ENCODE measurements around the gene ZFP36L2. TPM values are rescaled to one million over a fixed set of nuclear protein-coding genes. Genes with fewer than 3 reads are reported as not detected.
A peak's percentile ranks its signal among the peaks of the same experiment; 100 is the strongest.

ZFP36L2 gene
- total RNA-seq, 1 experiment from 2014 or later: 10.6 TPM

DNA sequence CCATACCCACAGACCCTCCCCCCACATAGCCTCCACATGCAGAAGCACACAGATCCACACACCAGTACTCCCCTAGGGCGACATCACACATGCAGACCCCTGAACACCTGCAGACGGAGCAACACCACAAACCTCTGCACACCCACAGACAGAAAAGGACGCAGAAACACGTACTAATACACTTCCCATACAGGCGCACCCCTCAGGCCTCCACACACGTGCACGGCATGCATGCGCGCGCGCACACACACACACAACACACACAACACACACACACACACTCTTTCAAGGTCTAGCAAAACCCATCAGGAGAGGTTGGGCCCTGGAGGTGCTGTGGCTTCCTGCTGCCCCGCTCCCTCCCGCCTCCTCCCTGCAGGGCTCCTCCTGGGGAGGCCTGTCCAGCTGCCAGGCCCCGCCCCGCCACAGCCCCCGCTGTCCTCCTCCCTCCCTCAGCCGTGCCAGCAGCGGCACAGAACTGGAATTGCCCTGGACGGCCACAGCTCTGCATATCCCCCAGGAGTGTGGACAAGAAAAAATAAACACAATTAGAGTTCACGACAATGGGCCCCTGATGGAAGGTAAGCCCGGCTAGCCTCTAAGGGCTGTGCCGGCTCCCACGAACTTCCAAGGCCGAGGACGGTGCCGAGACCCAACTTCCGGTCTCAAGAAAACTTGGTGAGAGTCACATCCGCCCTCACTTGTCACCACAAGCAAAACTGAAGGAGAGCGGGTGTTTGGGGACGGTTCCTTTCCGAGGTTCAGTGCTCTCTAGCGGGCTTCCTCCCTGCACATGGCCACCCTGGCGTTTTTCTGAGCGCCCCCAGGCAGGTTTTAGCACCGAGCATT, 6.8 kb downstream of the ZFP36L2 start:
- Histone ChIP-seq H3K4me2 (ENCODE audit: low read depth, low read length, poor library complexity, severe bottlenecking) (peak overlapping the region; percentile 98), H2AFZ (ENCODE audit: low read length) (peak overlapping the region; percentile 84), H3K27ac (ENCODE audit: low read length) (peak overlapping the region; percentile 97), H3K4me1 (ENCODE audit: low read length) (peaks cover 65% of the 10 kb centered on the region), H3K4me3 (ENCODE audit: low read length) (peak overlapping the region; percentile 90), H3K9me3 (ENCODE audit: low read length) (no peaks in the 10 kb centered on the region), H3K79me2 (ENCODE audit: low read length) (peaks cover 28% of the 10 kb centered on the region), H3K9me2 (replicated peaks; ENCODE audit: insufficient read depth, low read length) (no peaks in the 10 kb centered on the region), H4K20me1 (ENCODE audit: insufficient read depth, low read depth, low read length) (peaks cover 20% of the 10 kb centered on the region), H3K27me3 (ENCODE audit: low read length) (no peaks in the 10 kb centered on the region), H3K36me3 (ENCODE audit: insufficient read depth, low read length) (peaks cover 17% of the 10 kb centered on the region), H3K9ac (ENCODE audit: low read length) (peak overlapping the region; percentile 98)
- DNase-seq: peak; percentile 94

DNA sequence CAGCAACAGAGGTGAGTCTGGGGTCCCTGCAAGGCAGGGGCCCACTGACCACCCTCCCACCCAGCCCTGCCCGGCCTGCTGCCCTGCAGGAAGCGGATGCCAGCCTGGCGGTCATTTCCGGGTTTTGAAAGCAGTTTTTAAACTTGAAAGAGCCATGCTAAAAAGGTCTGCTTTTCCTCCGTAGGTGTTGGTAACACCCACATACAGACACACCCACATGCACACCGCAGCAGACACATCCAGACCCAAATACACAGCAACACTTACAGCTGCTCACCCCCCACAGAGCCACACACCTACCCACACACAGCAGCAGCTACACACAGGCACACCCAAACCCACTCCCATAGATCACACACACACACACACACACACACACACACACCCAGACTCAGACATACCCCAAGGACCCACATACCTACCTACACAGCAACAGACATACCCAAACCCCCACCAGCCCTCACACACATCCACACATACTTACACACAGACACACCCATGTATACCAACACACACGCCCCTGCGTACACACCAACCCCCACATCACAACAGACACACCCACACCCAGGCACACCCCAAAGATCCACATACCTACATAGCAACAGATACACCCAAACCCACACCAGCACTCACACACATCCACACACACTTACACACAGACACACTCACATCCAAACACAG, 7.6 kb downstream of the ZFP36L2 start:
- H3K36me3 ChIP-seq (ENCODE audit: insufficient read depth, low read length): peaks cover 15% of the 10 kb centered on the region
- no peaks in the 10 kb centered on the region for H3K9me2 ChIP-seq (replicated peaks; ENCODE audit: insufficient read depth, low read length)
- H3K4me3 ChIP-seq (ENCODE audit: low read length): peak overlapping the region; percentile 90
- H3K27me3 ChIP-seq (ENCODE audit: low read length): no peaks in the 10 kb centered on the region
- H4K20me1 ChIP-seq (ENCODE audit: insufficient read depth, low read depth, low read length): peaks cover 17% of the 10 kb centered on the region
- H3K9me3 ChIP-seq (ENCODE audit: low read length): no peaks in the 10 kb centered on the region
- peak overlapping the region; percentile 98 for H3K9ac ChIP-seq (ENCODE audit: low read length)
- peak overlapping the region; percentile 10; the same call in 1 of the 2 replicates for H2AFZ ChIP-seq (ENCODE audit: low read length)
- H3K79me2 ChIP-seq (ENCODE audit: low read length): peaks cover 22% of the 10 kb centered on the region
- peak overlapping the region; percentile 98 for H3K4me2 ChIP-seq (ENCODE audit: low read depth, low read length, poor library complexity, severe bottlenecking)
- H3K27ac ChIP-seq (ENCODE audit: low read length): peak overlapping the region; percentile 97
- DNase-seq: peak; percentile 84
- peaks cover 62% of the 10 kb centered on the region for H3K4me1 ChIP-seq (ENCODE audit: low read length)

DNA sequence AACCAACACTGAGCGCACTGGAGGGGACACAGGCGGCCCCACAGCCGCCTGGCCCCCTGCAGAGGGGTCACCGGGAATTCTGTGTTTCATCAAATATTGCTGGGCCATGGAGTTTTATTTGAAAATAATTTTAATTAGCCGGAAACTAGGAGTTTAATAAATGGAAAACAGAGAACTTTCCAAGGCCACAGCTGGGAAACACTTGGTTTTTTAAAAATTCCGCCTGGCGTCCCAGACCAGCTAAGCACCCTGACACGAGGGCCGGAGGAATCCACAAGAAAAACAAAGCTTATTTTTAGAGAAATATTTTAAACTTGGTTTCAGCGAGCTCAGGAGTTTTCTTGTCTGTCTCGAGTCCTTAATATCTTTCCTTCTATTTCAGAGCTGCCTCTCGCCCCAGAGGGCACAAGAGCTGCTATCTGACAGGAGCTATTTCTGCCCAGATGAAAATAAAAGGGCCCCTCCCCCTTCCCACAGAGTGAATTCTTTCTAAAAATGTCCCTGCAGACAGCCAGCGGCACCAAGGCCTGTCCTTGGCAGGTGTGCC, 8.2 kb downstream of the ZFP36L2 start:
- H3K9me3 ChIP-seq (ENCODE audit: low read length): no peaks in the 10 kb centered on the region
- DNase-seq: no peak
- peaks cover 56% of the 10 kb centered on the region for H3K4me1 ChIP-seq (ENCODE audit: low read length)
- peak overlapping the region; percentile 90 for H3K4me3 ChIP-seq (ENCODE audit: low read length)
- H3K27ac ChIP-seq (ENCODE audit: low read length): peak overlapping the region; percentile 97
- peak overlapping the region; percentile 98 for H3K4me2 ChIP-seq (ENCODE audit: low read depth, low read length, poor library complexity, severe bottlenecking)
- H3K36me3 ChIP-seq (ENCODE audit: insufficient read depth, low read length): peaks cover 9% of the 10 kb centered on the region; the same call in 1 of the 2 replicates
- H3K79me2 ChIP-seq (ENCODE audit: low read length): peaks cover 16% of the 10 kb centered on the region
- H2AFZ ChIP-seq (ENCODE audit: low read length): no peak overlapping the region
- no peaks in the 10 kb centered on the region for H3K9me2 ChIP-seq (replicated peaks; ENCODE audit: insufficient read depth, low read length)
- H3K27me3 ChIP-seq (ENCODE audit: low read length): no peaks in the 10 kb centered on the region
- H4K20me1 ChIP-seq (ENCODE audit: insufficient read depth, low read depth, low read length): peaks cover 11% of the 10 kb centered on the region; the same call in 1 of the 2 replicates
- H3K9ac ChIP-seq (ENCODE audit: low read length): peak overlapping the region; percentile 98

DNA sequence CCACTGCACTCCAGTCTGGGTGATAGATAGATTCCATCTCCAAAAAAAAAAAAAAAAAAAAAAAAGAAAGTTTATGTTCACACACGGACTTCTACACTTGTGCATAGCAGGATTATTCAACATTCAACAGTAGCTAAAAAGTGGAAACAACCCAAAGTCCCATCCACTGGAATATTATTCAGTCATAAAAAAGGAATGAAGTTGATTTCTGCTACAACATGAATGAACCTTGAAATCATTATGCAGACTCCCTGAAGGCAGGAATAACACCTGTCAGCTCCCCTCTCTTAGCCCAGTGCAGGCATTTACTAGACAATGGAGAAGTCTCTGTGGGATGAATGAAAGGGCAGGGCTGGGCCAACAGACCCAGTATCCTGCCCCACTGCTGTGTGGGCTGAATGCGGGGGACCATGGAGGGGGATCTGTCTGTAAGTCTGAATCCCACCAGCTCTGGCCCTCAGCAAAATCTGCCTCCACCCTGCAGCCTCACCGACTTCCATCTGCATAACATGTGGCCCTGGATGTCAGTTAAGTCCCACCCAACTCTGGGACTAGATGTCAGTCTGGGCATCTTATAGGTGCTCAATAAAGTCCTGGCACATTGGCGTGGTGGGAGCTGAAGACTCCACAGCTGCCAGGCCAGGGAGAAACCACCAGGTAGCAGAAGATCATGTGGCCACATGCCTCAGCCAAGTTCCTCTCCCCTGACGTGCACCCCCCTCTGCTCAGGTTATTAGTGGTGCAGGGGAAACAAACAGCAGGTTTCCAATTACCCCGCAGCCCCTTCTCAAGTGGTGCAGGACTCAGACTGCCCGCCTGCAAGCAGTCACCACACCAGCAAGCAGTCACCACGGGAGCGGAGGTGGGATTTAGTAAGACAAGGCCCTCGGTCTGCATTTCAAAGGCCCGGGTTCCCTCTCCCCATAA, 8.9 kb downstream of the ZFP36L2 start:
- Histone ChIP-seq H3K4me2 (ENCODE audit: low read depth, low read length, poor library complexity, severe bottlenecking) (peak overlapping the region; percentile 98), H3K9ac (ENCODE audit: low read length) (peak overlapping the region; percentile 98)

DNA sequence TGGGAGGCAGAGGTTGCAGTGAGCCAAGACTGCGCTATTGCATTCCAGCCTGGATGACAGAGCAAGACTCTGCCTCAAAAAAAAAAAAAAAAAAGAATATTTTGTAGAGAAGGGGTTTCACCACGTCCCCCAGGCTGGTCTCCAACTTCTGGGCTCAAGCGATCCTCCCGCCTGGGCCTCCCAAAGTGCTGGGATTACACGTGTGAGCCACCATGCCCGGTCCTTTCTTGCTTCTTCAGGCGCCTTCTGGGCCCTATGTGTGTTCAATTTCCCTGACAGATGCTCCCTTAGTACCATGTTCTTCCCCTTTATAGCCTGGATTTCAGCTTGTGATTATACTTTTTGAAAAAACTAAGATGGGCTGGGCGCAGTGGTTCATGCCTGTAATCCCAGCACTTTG, 9.8 kb downstream of the ZFP36L2 start:
- no peak overlapping the region for H3K4me2 ChIP-seq (ENCODE audit: low read depth, low read length, poor library complexity, severe bottlenecking)
- 0 out of 2 replicates have a peak, but pooled peaks cover 4% of the 10 kb centered on the region for H3K79me2 ChIP-seq (ENCODE audit: low read length)
- H3K27ac ChIP-seq (ENCODE audit: low read length): no peak overlapping the region
- no peak overlapping the region for H3K9ac ChIP-seq (ENCODE audit: low read length)
- no peak overlapping the region for H2AFZ ChIP-seq (ENCODE audit: low read length)
- peaks cover 40% of the 10 kb centered on the region for H3K4me1 ChIP-seq (ENCODE audit: low read length)
- H4K20me1 ChIP-seq (ENCODE audit: insufficient read depth, low read depth, low read length): no peaks in the 10 kb centered on the region
- no peaks in the 10 kb centered on the region for H3K9me2 ChIP-seq (replicated peaks; ENCODE audit: insufficient read depth, low read length)
- no peaks in the 10 kb centered on the region for H3K36me3 ChIP-seq (ENCODE audit: insufficient read depth, low read length)
- H3K27me3 ChIP-seq (ENCODE audit: low read length): no peaks in the 10 kb centered on the region
- H3K4me3 ChIP-seq (ENCODE audit: low read length): no peak overlapping the region
- DNase-seq: no peak
- no peaks in the 10 kb centered on the region for H3K9me3 ChIP-seq (ENCODE audit: low read length)

More for the DNA sequence above, 8.9 kb downstream of the ZFP36L2 start:
- Histone ChIP-seq H3K27me3 (ENCODE audit: low read length) (no peaks in the 10 kb centered on the region), H3K27ac (ENCODE audit: low read length) (peak overlapping the region; percentile 97), H3K9me3 (ENCODE audit: low read length) (no peaks in the 10 kb centered on the region), H3K4me1 (ENCODE audit: low read length) (peaks cover 49% of the 10 kb centered on the region), H3K36me3 (ENCODE audit: insufficient read depth, low read length) (0 out of 2 replicates have a peak, but pooled peaks cover 6% of the 10 kb centered on the region), H3K9me2 (replicated peaks; ENCODE audit: insufficient read depth, low read length) (no peaks in the 10 kb centered on the region), H3K4me3 (ENCODE audit: low read length) (peak overlapping the region; percentile 90; the same call in 1 of the 2 replicates), H2AFZ (ENCODE audit: low read length) (no peak overlapping the region), H4K20me1 (ENCODE audit: insufficient read depth, low read depth, low read length) (peaks cover 5% of the 10 kb centered on the region; the same call in 1 of the 2 replicates), H3K79me2 (ENCODE audit: low read length) (peaks cover 10% of the 10 kb centered on the region)
- DNase-seq: no peak

DNA sequence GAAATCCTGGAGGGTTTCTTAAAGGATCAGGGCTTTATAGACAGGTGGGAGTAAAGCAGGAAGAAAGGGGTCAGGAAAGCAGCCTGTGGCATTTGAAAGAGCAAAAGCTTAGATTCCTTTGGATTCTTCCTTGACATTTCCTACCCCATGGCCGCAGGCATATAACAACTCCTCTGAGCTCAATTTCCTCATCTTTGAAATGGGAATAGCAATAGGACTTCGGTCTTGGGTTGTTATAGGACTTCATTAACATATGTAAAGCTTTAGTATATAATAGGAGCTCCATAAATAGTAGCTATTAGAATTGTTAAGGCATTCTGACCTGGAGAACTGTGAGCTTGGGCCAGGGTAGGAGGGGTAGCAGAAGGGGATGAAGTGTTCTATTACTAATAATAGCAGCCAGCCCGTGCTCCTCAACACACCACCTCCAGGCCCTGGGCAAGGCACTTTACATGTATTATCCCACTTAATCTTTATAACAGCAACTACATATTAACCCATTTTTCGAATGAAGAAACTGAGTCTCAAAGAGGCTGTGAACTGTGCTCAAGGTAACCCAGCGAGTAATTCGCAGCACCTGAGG, 10.6 kb downstream of the ZFP36L2 start:
- Histone ChIP-seq H3K4me1 (ENCODE audit: low read length) (peaks cover 32% of the 10 kb centered on the region), H3K9me3 (ENCODE audit: low read length) (no peaks in the 10 kb centered on the region)

DNA sequence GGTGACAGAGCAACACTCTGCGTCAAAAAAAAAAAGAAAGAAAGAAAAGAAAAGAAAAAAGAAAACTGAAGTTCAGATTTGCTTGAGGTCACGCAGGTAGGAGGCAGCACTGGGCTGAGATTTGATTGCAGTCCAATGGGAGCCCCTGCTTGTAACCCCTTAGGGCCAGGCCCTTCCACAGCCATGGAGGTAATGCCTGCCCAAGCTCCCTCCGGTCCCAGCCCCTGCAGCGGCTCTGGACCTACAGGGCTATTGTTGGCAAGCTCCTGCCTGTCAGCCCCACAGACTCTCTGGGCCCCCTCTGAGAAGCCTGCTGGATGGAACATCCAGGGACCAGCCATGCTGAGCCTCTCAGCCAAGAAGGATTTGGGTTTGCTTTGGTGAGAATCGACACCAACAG, 12.2 kb downstream of the ZFP36L2 start:
- Histone ChIP-seq H2AFZ (ENCODE audit: low read length) (no peak overlapping the region), H3K27me3 (ENCODE audit: low read length) (no peaks in the 10 kb centered on the region), H3K9ac (ENCODE audit: low read length) (no peak overlapping the region), H3K9me3 (ENCODE audit: low read length) (no peaks in the 10 kb centered on the region), H3K4me1 (ENCODE audit: low read length) (peaks cover 17% of the 10 kb centered on the region), H3K4me2 (ENCODE audit: low read depth, low read length, poor library complexity, severe bottlenecking) (no peak overlapping the region), H3K36me3 (ENCODE audit: insufficient read depth, low read length) (no peaks in the 10 kb centered on the region), H4K20me1 (ENCODE audit: insufficient read depth, low read depth, low read length) (no peaks in the 10 kb centered on the region), H3K27ac (ENCODE audit: low read length) (no peak overlapping the region), H3K4me3 (ENCODE audit: low read length) (no peak overlapping the region), H3K9me2 (replicated peaks; ENCODE audit: insufficient read depth, low read length) (no peaks in the 10 kb centered on the region), H3K79me2 (ENCODE audit: low read length) (0 out of 2 replicates have a peak, but pooled peaks cover 3% of the 10 kb centered on the region)
- no peak for DNase-seq

More for the DNA sequence above, 10.6 kb downstream of the ZFP36L2 start:
- Histone ChIP-seq H3K79me2 (ENCODE audit: low read length) (0 out of 2 replicates have a peak, but pooled peaks cover 4% of the 10 kb centered on the region), H3K27me3 (ENCODE audit: low read length) (no peaks in the 10 kb centered on the region), H3K9me2 (replicated peaks; ENCODE audit: insufficient read depth, low read length) (no peaks in the 10 kb centered on the region), H3K27ac (ENCODE audit: low read length) (no peak overlapping the region), H3K9ac (ENCODE audit: low read length) (no peak overlapping the region), H3K4me3 (ENCODE audit: low read length) (no peak overlapping the region), H3K36me3 (ENCODE audit: insufficient read depth, low read length) (no peaks in the 10 kb centered on the region), H4K20me1 (ENCODE audit: insufficient read depth, low read depth, low read length) (no peaks in the 10 kb centered on the region), H3K4me2 (ENCODE audit: low read depth, low read length, poor library complexity, severe bottlenecking) (no peak overlapping the region), H2AFZ (ENCODE audit: low read length) (no peak overlapping the region)
- no peak for DNase-seq

All from Karpas-422 (cell line).